IPS-18a (cell line): ENCODE measurements around the gene CIT.
"Not testable (repeated sequence)": the region's sequence is repeated elsewhere in the genome, so short reads cannot be mapped to it uniquely, and the experiment has no call there.

ENCODE experiments used
- H3K27ac ChIP-seq: one replicate; pipeline ENCODE4 v1.5.1; 2013; ENCODE audit warnings: low read length
- H3K27me3 ChIP-seq: one replicate; pipeline ENCODE4 v1.6.1; 2013; ENCODE audit warnings: mild to moderate bottlenecking, low read length; ENCODE audit not compliant: control insufficient read depth, insufficient read depth
- H3K36me3 ChIP-seq: one replicate; pipeline ENCODE4 v1.6.1; 2013; ENCODE audit warnings: low read depth, low read length; ENCODE audit not compliant: control insufficient read depth
- H3K4me1 ChIP-seq: one replicate; pipeline ENCODE4 v1.6.1; 2013; ENCODE audit warnings: low read depth, low read length; ENCODE audit not compliant: control insufficient read depth
- H3K4me3 ChIP-seq: one replicate; pipeline ENCODE4 v1.5.1; 2013; ENCODE audit warnings: low read length
- H3K9ac ChIP-seq: one replicate; pipeline ENCODE4 v1.6.1; 2013; ENCODE audit warnings: mild to moderate bottlenecking, low read length, moderate library complexity
- H3K9me3 ChIP-seq: one replicate; pipeline ENCODE4 v1.6.1; 2013; ENCODE audit warnings: low read depth, low read length; ENCODE audit not compliant: control insufficient read depth

The CIT gene

GRCh38 chr12:119710965-119711551 is 166.1 kb downstream of the CIT start:
- H3K27ac ChIP-seq = no peak overlapping the region
- no peaks in the 10 kb centered on the region for H3K27me3 ChIP-seq
- no peak overlapping the region for H3K9ac ChIP-seq
- H3K4me1 ChIP-seq = no peaks in the 10 kb centered on the region
- H3K9me3 ChIP-seq = no peaks in the 10 kb centered on the region
- peaks cover 74% of the 10 kb centered on the region for H3K36me3 ChIP-seq
- H3K4me3 ChIP-seq = no peak overlapping the region

GRCh38 chr12:119710374-119710964 is 166.7 kb downstream of the CIT start:
- Histone ChIP-seq H3K27ac (no peak overlapping the region), H3K4me3 (no peak overlapping the region), H3K36me3 (peaks cover 72% of the 10 kb centered on the region), H3K27me3 (no peaks in the 10 kb centered on the region), H3K9me3 (no peaks in the 10 kb centered on the region), H3K4me1 (no peaks in the 10 kb centered on the region), H3K9ac (no peak overlapping the region)

GRCh38 chr12:119706427-119706826 is 170.7 kb downstream of the CIT start:
- H3K27me3 ChIP-seq, H3K9ac ChIP-seq, H3K9me3 ChIP-seq, H3K27ac ChIP-seq, H3K4me3 ChIP-seq, H3K4me1 ChIP-seq: not testable (repeated sequence)
- H3K36me3 ChIP-seq = peaks cover 54% of the 10 kb centered on the region

- Histone ChIP-seq H3K9me3 (no peaks in the 10 kb centered on the region), H3K4me3 (no peak overlapping the region), H3K36me3 (peaks cover 50% of the 10 kb centered on the region), H3K27me3 (no peaks in the 10 kb centered on the region), H3K9ac (no peak overlapping the region), H3K4me1 (no peaks in the 10 kb centered on the region), H3K27ac (no peak overlapping the region)
Measured at GRCh38 chr12:119705182-119705581, 171.9 kb downstream of the CIT start.

GRCh38 chr12:119704065-119704747 is 172.9 kb downstream of the CIT start:
- H3K27ac ChIP-seq = no peak overlapping the region
- H3K9me3 ChIP-seq = no peaks in the 10 kb centered on the region
- H3K4me3 ChIP-seq = no peak overlapping the region
- H3K36me3 ChIP-seq = peaks cover 50% of the 10 kb centered on the region
- H3K4me1 ChIP-seq = no peaks in the 10 kb centered on the region
- H3K27me3 ChIP-seq = no peaks in the 10 kb centered on the region
- H3K9ac ChIP-seq = no peak overlapping the region

- Histone ChIP-seq H3K27me3 (no peaks in the 10 kb centered on the region), H3K9me3 (no peaks in the 10 kb centered on the region), H3K27ac (no peak overlapping the region), H3K4me1 (no peaks in the 10 kb centered on the region), H3K4me3 (no peak overlapping the region), H3K9ac (no peak overlapping the region), H3K36me3 (peaks cover 47% of the 10 kb centered on the region)
Measured at GRCh38 chr12:119700078-119700477, 177.0 kb downstream of the CIT start.

GRCh38 chr12:119699199-119699760 is 177.8 kb downstream of the CIT start:
- peaks cover 44% of the 10 kb centered on the region for H3K36me3 ChIP-seq
- no peak overlapping the region for H3K4me3 ChIP-seq
- H3K9me3 ChIP-seq = no peaks in the 10 kb centered on the region
- no peaks in the 10 kb centered on the region for H3K4me1 ChIP-seq
- no peaks in the 10 kb centered on the region for H3K27me3 ChIP-seq
- no peak overlapping the region for H3K27ac ChIP-seq
- no peak overlapping the region for H3K9ac ChIP-seq

- peaks cover 46% of the 10 kb centered on the region for H3K36me3 ChIP-seq
- no peak overlapping the region for H3K27ac ChIP-seq
- H3K4me1 ChIP-seq = no peaks in the 10 kb centered on the region
- no peak overlapping the region for H3K9ac ChIP-seq
- no peak overlapping the region for H3K4me3 ChIP-seq
- H3K9me3 ChIP-seq = no peaks in the 10 kb centered on the region
- no peaks in the 10 kb centered on the region for H3K27me3 ChIP-seq
Measured at GRCh38 chr12:119696943-119697342, 180.2 kb downstream of the CIT start.

GRCh38 chr12:119695034-119695433 is 182.1 kb downstream of the CIT start:
- H3K27ac ChIP-seq = no peak overlapping the region
- peaks cover 39% of the 10 kb centered on the region for H3K36me3 ChIP-seq
- no peak overlapping the region for H3K4me3 ChIP-seq
- H3K27me3 ChIP-seq = no peaks in the 10 kb centered on the region
- no peaks in the 10 kb centered on the region for H3K4me1 ChIP-seq
- H3K9me3 ChIP-seq = no peaks in the 10 kb centered on the region
- H3K9ac ChIP-seq = no peak overlapping the region

- Histone ChIP-seq H3K27ac (no peak overlapping the region), H3K9ac (no peak overlapping the region), H3K4me3 (no peak overlapping the region), H3K36me3 (peaks cover 30% of the 10 kb centered on the region), H3K27me3 (no peaks in the 10 kb centered on the region), H3K9me3 (no peaks in the 10 kb centered on the region), H3K4me1 (no peaks in the 10 kb centered on the region)
Measured at GRCh38 chr12:119694111-119694510, 183.0 kb downstream of the CIT start.

GRCh38 chr12:119693511-119693910 is 183.6 kb downstream of the CIT start:
- no peaks in the 10 kb centered on the region for H3K27me3 ChIP-seq
- no peaks in the 10 kb centered on the region for H3K4me1 ChIP-seq
- H3K9ac ChIP-seq = no peak overlapping the region
- no peaks in the 10 kb centered on the region for H3K9me3 ChIP-seq
- no peak overlapping the region for H3K4me3 ChIP-seq
- peaks cover 30% of the 10 kb centered on the region for H3K36me3 ChIP-seq
- H3K27ac ChIP-seq = no peak overlapping the region
